GM12874 (cell line): ENCODE results near the gene DOCK10.

ENCODE experiments used
- CTCF ChIP-seq: IDR thresholded peaks from 2 replicates; pipeline ENCODE4 v1.5.1; 2011; ENCODE audit warnings: low read depth, mild to moderate bottlenecking, control low read depth, low read length, moderate library complexity; ENCODE audit not compliant: insufficient read depth

DOCK10 gene

GRCh38 chr2:224968051-224968450 is 74.2 kb downstream of the DOCK10 start:
- TF ChIP-seq CTCF, result no peak

GRCh38 chr2:224966613-224967012 is 75.7 kb downstream of the DOCK10 start:
- TF ChIP-seq CTCF, result no peak

GRCh38 chr2:224959556-224959955 is 82.7 kb downstream of the DOCK10 start:
- no peak for TF ChIP-seq CTCF

GRCh38 chr2:224958873-224959272 is 83.4 kb downstream of the DOCK10 start:
- TF ChIP-seq CTCF, result no peak

GRCh38 chr2:224958462-224958857 is 83.8 kb downstream of the DOCK10 start:
- no peak for TF ChIP-seq CTCF

- TF ChIP-seq CTCF, result no peak
These were observed 84.5 kb downstream of the DOCK10 start for GRCh38 chr2:224957540-224958461.

GRCh38 chr2:224956706-224957105 is 85.6 kb downstream of the DOCK10 start:
- no peak for TF ChIP-seq CTCF
